GM19238 (cell line): ENCODE measurements around the gene UNC5B.

Experiments used
- DNase-seq: peaks from one replicate; pipeline ENCODE4 v3.0.0; 2011; ENCODE audit warnings: low spot score; ENCODE audit not compliant: insufficient read length

The UNC5B gene

GRCh38 chr10:71239131-71239915, 27.0 kb downstream of the UNC5B start:
- DNase-seq, result no peak

GRCh38 chr10:71239946-71240795, 27.8 kb downstream of the UNC5B start:
- peak; percentile 21 for DNase-seq

GRCh38 chr10:71241114-71241829, 28.9 kb downstream of the UNC5B start:
- DNase-seq, result no peak

- no peak for DNase-seq
Observed at GRCh38 chr10:71241830-71242621, 29.7 kb downstream of the UNC5B start.

GRCh38 chr10:71242622-71243009, 30.2 kb downstream of the UNC5B start:
- DNase-seq, result no peak

- DNase-seq, result no peak
Observed at GRCh38 chr10:71243756-71244395, 31.5 kb downstream of the UNC5B start.

GRCh38 chr10:71244431-71245419, 32.4 kb downstream of the UNC5B start:
- DNase-seq, result no peak

GRCh38 chr10:71245420-71246325, 33.3 kb downstream of the UNC5B start:
- DNase-seq, result no peak

- no peak for DNase-seq
Observed at GRCh38 chr10:71246591-71247413, 34.4 kb downstream of the UNC5B start.

GRCh38 chr10:71247414-71247705, 35.0 kb downstream of the UNC5B start:
- no peak for DNase-seq

- DNase-seq, result no peak
Observed at GRCh38 chr10:71247804-71248203, 35.4 kb downstream of the UNC5B start.

GRCh38 chr10:71248210-71248609, 35.8 kb downstream of the UNC5B start:
- no peak for DNase-seq

- DNase-seq, result no peak
Observed at GRCh38 chr10:71249996-71250395, 37.6 kb downstream of the UNC5B start.

- no peak for DNase-seq
Observed at GRCh38 chr10:71250405-71250804, 38.0 kb downstream of the UNC5B start.

GRCh38 chr10:71250842-71251241, 38.5 kb downstream of the UNC5B start:
- DNase-seq, result no peak

GRCh38 chr10:71251319-71251718, 38.9 kb downstream of the UNC5B start:
- no peak for DNase-seq

GRCh38 chr10:71252220-71252619, 39.9 kb downstream of the UNC5B start:
- DNase-seq, result no peak
